HCT116 (cell line): ENCODE data around the gene SMC6. TPM values are rescaled to one million over a fixed set of nuclear protein-coding genes. Genes with fewer than 3 reads are reported as not detected.

Experiments used
- ATAC-seq: fragments of 200-7000 bp; cut with Tn5 transposase; 2 replicates; pipeline ENCODE4 v1.9.1; 2020; ENCODE audit warnings: mild to moderate bottlenecking, moderate library complexity
- BruUV-seq: library from RNA; stranded (reverse); fragments of 400-500 nt; replicated peaks from 2 replicates; lab custom pipeline; 2021; lab: Mats Ljungman, UMichigan
- CTCF ChIA-PET: fragments of 300-600 bp; sonication (Branson Sonifier 250); formaldehyde crosslinking; loops from one replicate; lab custom pipeline; 2021; ENCODE audit warnings: antibody characterized with exemption; lab: Charles Lee
- POLR2A ChIA-PET: fragments of 300-600, 350-600 bp; sonication (Branson Sonifier 250); formaldehyde crosslinking; loops from one replicate; lab custom pipeline; 2021; ENCODE audit warnings: antibody characterized with exemption; lab: Charles Lee
- RAD21 ChIA-PET, 2 experiments: fragments of 300-600 bp; sonication (Branson Sonifier 250); formaldehyde crosslinking; loops; one replicate each; lab custom pipeline; 2023; ENCODE audit warnings: low total read pairs in 2 of 2; ENCODE audit not compliant: uncharacterized antibody in 2 of 2, unreplicated experiment in 2 of 2, low non-redundant PET in 1 of 2; lab: Charles Lee
- DNase-seq: peaks from one replicate; pipeline ENCODE4 v3.0.0-alpha.2; 2010; ENCODE audit warnings: low read depth, low spot score
- H2AFZ ChIP-seq: fragments of 200-600 bp; shearing (Covaris generic), sonication (generic); 2 replicates; pipeline ENCODE4 v1.6.1; 2017; ENCODE audit warnings: low read depth, mixed run types, mixed read lengths, antibody characterized with exemption, low read length; ENCODE audit not compliant: poor library complexity, severe bottlenecking
- H3K27ac ChIP-seq: 2 replicates; pipeline ENCODE4 v1.5.1; 2012; ENCODE audit warnings: low read depth, low read length
- H3K27me3 ChIP-seq: fragments of 200-600 bp; sonication (generic); 2 replicates; pipeline ENCODE4 v1.6.1; 2016; ENCODE audit warnings: mixed run types, low read length, mixed read lengths; ENCODE audit not compliant: insufficient read depth
- H3K36me3 ChIP-seq, 2 experiments: fragments of 200-500 bp in 1 of 2; fragments of 200-600 bp in 1 of 2; sonication (Bioruptor generic) in 1 of 2; sonication (generic) in 1 of 2; 2 replicates each; pipeline versions ENCODE4 v1.5.1 to v1.6.1; 2014 to 2016; ENCODE audit warnings: low read length in 2 of 2, inconsistent platforms in 1 of 2, mixed read lengths in 1 of 2, mixed run types in 1 of 2; ENCODE audit not compliant: insufficient read depth in 2 of 2, control insufficient read depth in 1 of 2
- H3K4me1 ChIP-seq, 2 experiments: fragments of 200-600 bp in 1 of 2; sonication (generic) in 1 of 2; 2 replicates each; pipeline versions ENCODE4 v1.5.1 to v1.6.1; 2012 to 2017; ENCODE audit warnings: low read length in 2 of 2, inconsistent platforms in 1 of 2, mild to moderate bottlenecking in 1 of 2, mixed read lengths in 1 of 2, mixed run types in 1 of 2, moderate library complexity in 1 of 2; ENCODE audit not compliant: insufficient read depth in 2 of 2, control insufficient read depth in 1 of 2
- H3K4me2 ChIP-seq: fragments of 200-600 bp; sonication (generic); 2 replicates; pipeline ENCODE4 v1.6.1; 2017; ENCODE audit warnings: mixed run types, low read length, mixed read lengths
- H3K4me3 ChIP-seq, 2 experiments: fragments of 200-600 bp in 1 of 2; sonication (generic) in 1 of 2; replicated peaks in 1 of 2; 2 replicates each; pipeline ENCODE4 v1.5.1; 2011 to 2016; ENCODE audit warnings: low read length in 2 of 2, control low read depth in 1 of 2, low read depth in 1 of 2, mild to moderate bottlenecking in 1 of 2, mixed read lengths in 1 of 2, mixed run types in 1 of 2
- H3K79me2 ChIP-seq: fragments of 200-600 bp; sonication (generic); 2 replicates; pipeline ENCODE4 v1.6.1; 2017; ENCODE audit warnings: mild to moderate bottlenecking, mixed run types, low read length, moderate library complexity, mixed read lengths; ENCODE audit not compliant: insufficient read depth
- H3K9ac ChIP-seq: fragments of 200-600 bp; sonication (generic); 2 replicates; pipeline ENCODE4 v1.6.1; 2016; ENCODE audit warnings: low read length, mixed read lengths
- H3K9me2 ChIP-seq: fragments of 200-600 bp; sonication (generic), shearing (Covaris generic); 2 replicates; pipeline ENCODE4 v1.6.1; 2017; ENCODE audit warnings: mixed run types, mild to moderate bottlenecking, moderate library complexity; ENCODE audit not compliant: insufficient read depth
- H3K9me3 ChIP-seq, 2 experiments: fragments of 200-500 bp in 1 of 2; fragments of 200-600 bp in 1 of 2; sonication (Bioruptor generic) in 1 of 2; sonication (generic) in 1 of 2; 2 replicates each; pipeline ENCODE4 v1.6.1; 2014 to 2017; ENCODE audit warnings: low read length in 2 of 2, mixed read lengths in 2 of 2, inconsistent platforms in 1 of 2, low read depth in 1 of 2, mild to moderate bottlenecking in 1 of 2, mixed run types in 1 of 2, moderate library complexity in 1 of 2; ENCODE audit not compliant: control insufficient read depth in 1 of 2, insufficient read depth in 1 of 2
- H4K20me1 ChIP-seq: fragments of 200-600 bp; sonication (generic), shearing (Covaris generic); 2 replicates; pipeline ENCODE4 v1.6.1; 2017; ENCODE audit warnings: mixed run types, mild to moderate bottlenecking, moderate library complexity; ENCODE audit not compliant: insufficient read depth
- CBX3 ChIP-seq: IDR thresholded peaks from 2 replicates; pipeline ENCODE4 v1.6.1; 2012; ENCODE audit warnings: low read depth
- CEBPB ChIP-seq: IDR thresholded peaks from 2 replicates; pipeline ENCODE4 v1.6.1; 2012; ENCODE audit warnings: low read depth
- CTCF ChIP-seq, 3 experiments: fragments of 200-600 bp in 1 of 3; sonication (generic) in 1 of 3; IDR thresholded peaks in 2 of 3; conservative IDR thresholded peaks in 1 of 3; 2 replicates each; pipeline ENCODE4 v1.5.1; 2012 to 2017; ENCODE audit warnings: low read depth in 2 of 3, low read length in 2 of 3, antibody characterized with exemption in 1 of 3, borderline replicate concordance in 1 of 3, control low read depth in 1 of 3, mild to moderate bottlenecking in 1 of 3, mixed read lengths in 1 of 3, mixed run types in 1 of 3, moderate library complexity in 1 of 3; ENCODE audit not compliant: insufficient read depth in 1 of 3
- ELF1 ChIP-seq: IDR thresholded peaks from 2 replicates; pipeline ENCODE4 v1.6.1; 2012; ENCODE audit warnings: low read depth, borderline replicate concordance
- EZH2 ChIP-seq: fragments of 200-600 bp; sonication (generic); IDR thresholded peaks from 2 replicates; pipeline ENCODE4 v1.6.1; 2017; ENCODE audit warnings: antibody characterized with exemption, mixed run types
- EZH2phosphoT487 ChIP-seq: fragments of 200-600 bp; IDR thresholded peaks from 2 replicates; pipeline ENCODE4 v1.6.1; 2018; ENCODE audit warnings: antibody characterized with exemption, borderline replicate concordance
- JUND ChIP-seq: IDR thresholded peaks from 2 replicates; pipeline ENCODE4 v1.6.1; 2012
- POLR2A ChIP-seq: IDR thresholded peaks from 2 replicates; pipeline ENCODE4 v1.7.0; 2011; ENCODE audit warnings: borderline replicate concordance; ENCODE audit not compliant: insufficient read depth, insufficient read length; ENCODE audit errors: extremely low read depth
- RAD21 ChIP-seq: IDR thresholded peaks from 2 replicates; pipeline ENCODE4 v1.6.1; 2012; ENCODE audit warnings: low read depth, mild to moderate bottlenecking
- SIN3A ChIP-seq: IDR thresholded peaks from 2 replicates; pipeline ENCODE4 v1.6.1; 2012; ENCODE audit warnings: low read depth
- SP1 ChIP-seq: IDR thresholded peaks from 2 replicates; pipeline ENCODE4 v1.6.1; 2012; ENCODE audit warnings: low read depth
- TCF7L2 ChIP-seq: IDR thresholded peaks from 2 replicates; pipeline ENCODE4 v1.7.0; 2011; ENCODE audit warnings: borderline replicate concordance, inconsistent platforms; ENCODE audit not compliant: insufficient read depth, insufficient read length; ENCODE audit errors: extremely low read depth
- YY1 ChIP-seq: IDR thresholded peaks from 2 replicates; pipeline ENCODE4 v1.6.1; 2011; ENCODE audit warnings: low read length, low read depth, moderate library complexity, mild to moderate bottlenecking; ENCODE audit not compliant: insufficient replicate concordance; ENCODE audit errors: extremely low read depth
- ZFX ChIP-seq: fragments of 450-650 bp; IDR thresholded peaks from 2 replicates; pipeline ENCODE4 v1.6.1; 2017
- ZNF274 ChIP-seq: fragments of 200-500 bp; sonication (Bioruptor generic); IDR thresholded peaks from 2 replicates; pipeline ENCODE4 v1.6.1; 2014; ENCODE audit warnings: mild to moderate bottlenecking, low read depth, low read length, inconsistent platforms
- intact Hi-C: fragments of 100-400 bp; cut with micrococcal nuclease; formaldehyde crosslinking; loops from 2 replicates; pipeline ENCODE4 v1.10.0; 2022
- total RNA-seq: library from RNA; stranded (reverse); gene quantifications from one replicate; pipeline ENCODE4 v1.2.1, GENCODE V29; 2021; ENCODE audit not compliant: unreplicated experiment
- TF ChIP-seq, protein P1 (sequence below): IDR thresholded peaks from 2 replicates; pipeline ENCODE4 v1.6.1; 2012
- TF ChIP-seq, protein P2 (sequence below): IDR thresholded peaks from 2 replicates; pipeline ENCODE4 v1.6.1; 2012

The SMC6 gene
- total RNA-seq, 1 experiment from 2014 or later, result 26.4 TPM

DNA sequence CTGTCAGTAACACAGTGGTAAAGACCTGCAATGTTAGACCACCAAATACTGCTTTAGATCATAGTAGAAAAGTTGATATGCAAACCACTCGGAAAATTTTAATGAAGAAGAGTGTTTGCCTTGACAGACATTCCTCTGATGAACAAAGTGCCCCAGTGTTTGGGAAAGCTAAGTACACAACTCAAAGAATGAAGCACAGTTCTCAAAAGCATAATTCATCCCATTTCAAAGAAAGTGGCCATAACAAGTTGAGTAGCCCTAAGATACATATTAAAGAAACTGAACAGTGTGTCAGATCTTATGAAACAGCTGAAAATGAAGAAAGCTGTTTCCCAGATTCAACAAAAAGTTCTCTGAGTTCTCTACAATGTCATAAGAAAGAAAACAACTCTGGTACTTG lies 27.9 kb upstream of the SMC6 start:
- no peaks in the 10 kb centered on the region for H3K79me2 ChIP-seq
- POLR2A ChIA-PET, result no interaction called here
- RAD21 ChIA-PET, result no interaction called here
- H3K36me3 ChIP-seq, result peaks cover 9 to 13% of the 10 kb centered on the region in 2 experiments; a peak in 3 of 4 replicates
- intact Hi-C loops, result no loop called here
- H3K27me3 ChIP-seq, result no peaks in the 10 kb centered on the region
- H3K9me3 ChIP-seq, result no peaks in the 10 kb centered on the region
- H3K4me1 ChIP-seq, result no peaks in the 10 kb centered on the region
- no peaks in the 10 kb centered on the region for H3K9me2 ChIP-seq
- TF ChIP-seq RAD21, result no peak
- TF ChIP-seq, protein P1, sequence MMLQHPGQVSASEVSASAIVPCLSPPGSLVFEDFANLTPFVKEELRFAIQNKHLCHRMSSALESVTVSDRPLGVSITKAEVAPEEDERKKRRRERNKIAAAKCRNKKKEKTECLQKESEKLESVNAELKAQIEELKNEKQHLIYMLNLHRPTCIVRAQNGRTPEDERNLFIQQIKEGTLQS, result no peak
- TF ChIP-seq, all 23 proteins: peak for 0
- Histone ChIP-seq H3K27ac (no peak overlapping the region), H4K20me1 (no peaks in the 10 kb centered on the region), H3K4me3 (no peak overlapping the region), H3K4me2 (no peak overlapping the region), H2AFZ (no peak overlapping the region), H3K9ac (no peak overlapping the region)
- DNase-seq (no peak), ATAC-seq (no peak)
- CTCF ChIA-PET, result no interaction called here
- BruUV-seq, result no TSS peak

DNA sequence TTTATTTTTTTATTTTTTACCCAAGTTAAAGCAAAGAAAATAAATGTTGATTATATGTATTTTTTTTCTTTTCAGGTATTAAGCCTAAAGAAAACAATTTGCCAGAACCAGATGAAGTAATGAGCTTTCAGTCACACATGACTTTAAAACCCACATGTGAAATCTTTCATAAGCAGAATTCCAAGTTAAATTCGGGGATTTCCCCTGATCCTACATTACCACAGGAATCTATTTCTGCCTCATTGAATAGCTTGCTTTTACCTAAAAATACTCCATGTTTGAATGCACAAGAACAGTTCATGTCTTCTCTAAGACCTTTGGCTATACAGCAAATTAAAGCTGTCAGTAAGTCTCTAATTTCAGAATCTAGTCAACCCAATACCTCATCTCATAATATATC lies 26.9 kb upstream of the SMC6 start:
- ChIA-PET CTCF (no interaction called here), POLR2A (no interaction called here), RAD21 (no interaction called here)
- H3K79me2 ChIP-seq, result no peaks in the 10 kb centered on the region
- no peaks in the 10 kb centered on the region for H3K4me1 ChIP-seq
- H3K9ac ChIP-seq, result no peak overlapping the region
- no peak overlapping the region for H3K4me3 ChIP-seq
- TF ChIP-seq, protein P2, sequence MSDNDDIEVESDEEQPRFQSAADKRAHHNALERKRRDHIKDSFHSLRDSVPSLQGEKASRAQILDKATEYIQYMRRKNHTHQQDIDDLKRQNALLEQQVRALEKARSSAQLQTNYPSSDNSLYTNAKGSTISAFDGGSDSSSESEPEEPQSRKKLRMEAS, result no peak
- TF ChIP-seq POLR2A (no peak), EZH2phosphoT487 (no peak), YY1 (no peak), TCF7L2 (no peak), EZH2 (no peak), CTCF (IDR thresholded peaks at IDR 0.05 in 2 of 3, conservative IDR thresholded peaks at IDR 0.05 in 1 of 3; ENCODE audit: borderline replicate concordance in 1 of 3, insufficient read depth in 1 of 3, low read depth in 2 of 3, low read length in 2 of 3) (no peak), CBX3 (no peak), ZFX (no peak), RAD21 (no peak), CEBPB (no peak), JUND (no peak), SIN3A (no peak), ELF1 (no peak), SP1 (no peak), ZNF274 (no peak)
- TF ChIP-seq, protein P1, result no peak
- H3K9me2 ChIP-seq, result no peaks in the 10 kb centered on the region
- H3K27me3 ChIP-seq, result no peaks in the 10 kb centered on the region
- intact Hi-C loops, result no loop called here
- H3K27ac ChIP-seq, result no peak overlapping the region
- no peaks in the 10 kb centered on the region for H4K20me1 ChIP-seq
- DNase-seq (no peak), ATAC-seq (no peak)
- no peaks in the 10 kb centered on the region for H3K9me3 ChIP-seq
- no peak overlapping the region for H2AFZ ChIP-seq
- BruUV-seq, result no TSS peak
- H3K36me3 ChIP-seq, result peaks cover 9 to 13% of the 10 kb centered on the region in 2 experiments; a peak in 3 of 4 replicates
- H3K4me2 ChIP-seq, result no peak overlapping the region
